DOHH2 (cell line): ENCODE results near the gene FANCG.

ENCODE experiments used
- CTCF ChIP-seq: fragments of 200-600 bp; sonication (generic); IDR thresholded peaks from one replicate; pipeline ENCODE4 v1.5.1; 2014; ENCODE audit warnings: antibody characterized with exemption, mild to moderate bottlenecking, low read depth, low read length; ENCODE audit not compliant: poor library complexity, severe bottlenecking
- EZH2phosphoT487 ChIP-seq: fragments of 200-600 bp; sonication (generic); IDR thresholded peaks from 2 replicates; pipeline ENCODE4 v1.6.1; 2017; ENCODE audit warnings: borderline replicate concordance, mild to moderate bottlenecking, antibody characterized with exemption, low read length, moderate library complexity, mixed read lengths

GRCh38 chr9:35108461-35108860, 28.7 kb upstream of the FANCG start:
- no peak for TF ChIP-seq CTCF
- no peak for TF ChIP-seq EZH2phosphoT487
